ENCODE measurements around the gene NPHP4.

NPHP4 gene

DNA sequence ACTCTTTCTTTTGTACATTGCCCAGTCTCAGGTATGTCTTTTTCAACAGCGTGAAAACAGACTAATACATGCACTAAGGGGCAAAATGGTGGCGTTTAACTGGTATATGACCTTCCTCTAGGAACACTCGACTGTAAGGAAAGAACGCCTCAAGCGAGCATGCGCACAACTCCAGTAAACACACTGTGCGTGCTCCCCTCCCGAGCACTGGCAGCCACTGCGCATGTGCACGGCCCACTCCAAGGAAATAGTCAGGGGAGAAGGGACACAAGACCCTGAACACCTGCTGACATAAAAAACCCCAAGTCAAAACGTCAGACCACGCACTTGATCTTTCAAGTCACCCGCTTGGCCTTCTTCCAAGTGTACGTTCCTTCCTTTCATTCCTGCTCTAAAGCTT lies 173.5 kb downstream of the NPHP4 start:
- H3K9me3 ChIP-seq (ENCODE audit: control insufficient read depth in 1 of 2, low read length in 2 of 2): no peaks in the 10 kb centered on the region
- peaks cover 5% of the 10 kb centered on the region for H3K27me3 ChIP-seq (ENCODE audit: low read depth, low read length)
- H3K4me1 ChIP-seq (ENCODE audit: control insufficient read depth in 1 of 2, insufficient read depth in 2 of 2, low read length in 2 of 2): no peaks in the 10 kb centered on the region
- H3K27ac ChIP-seq (ENCODE audit: low read length): no peak overlapping the region
- H3K36me3 ChIP-seq (ENCODE audit: control insufficient read depth in 1 of 2, insufficient read depth in 2 of 2, low read length in 2 of 2): no peaks in the 10 kb centered on the region
- H3K4me3 ChIP-seq (ENCODE audit: low read depth in 1 of 2, low read length in 2 of 2): no peak overlapping the region

DNA sequence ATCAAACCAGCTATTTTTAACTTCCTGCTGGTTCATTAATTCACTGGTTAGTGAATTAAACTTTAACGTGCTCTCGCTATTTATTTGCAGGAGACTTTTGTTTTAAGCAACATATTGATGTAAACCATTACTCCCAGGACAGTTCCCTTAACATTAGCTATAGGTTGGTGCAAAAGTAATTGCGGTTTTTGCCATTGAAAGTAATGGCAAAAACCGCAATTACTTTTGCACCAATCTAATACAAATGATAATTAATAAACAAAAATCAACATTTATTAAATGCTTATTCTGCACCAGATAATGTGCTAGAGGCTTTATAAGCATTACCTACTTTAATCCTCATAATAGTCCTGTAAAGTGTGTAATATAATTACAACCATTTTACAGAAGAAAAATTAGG lies 176.5 kb downstream of the NPHP4 start:
- no peaks in the 10 kb centered on the region for H3K36me3 ChIP-seq (ENCODE audit: control insufficient read depth in 1 of 2, insufficient read depth in 2 of 2, low read length in 2 of 2)
- no peaks in the 10 kb centered on the region for H3K9me3 ChIP-seq (ENCODE audit: control insufficient read depth in 1 of 2, low read length in 2 of 2)
- no peak overlapping the region for H3K4me3 ChIP-seq (ENCODE audit: low read depth in 1 of 2, low read length in 2 of 2)
- peaks cover 5% of the 10 kb centered on the region for H3K27me3 ChIP-seq (ENCODE audit: low read depth, low read length)
- no peaks in the 10 kb centered on the region for H3K4me1 ChIP-seq (ENCODE audit: control insufficient read depth in 1 of 2, insufficient read depth in 2 of 2, low read length in 2 of 2)
- no peak overlapping the region for H3K27ac ChIP-seq (ENCODE audit: low read length)

DNA sequence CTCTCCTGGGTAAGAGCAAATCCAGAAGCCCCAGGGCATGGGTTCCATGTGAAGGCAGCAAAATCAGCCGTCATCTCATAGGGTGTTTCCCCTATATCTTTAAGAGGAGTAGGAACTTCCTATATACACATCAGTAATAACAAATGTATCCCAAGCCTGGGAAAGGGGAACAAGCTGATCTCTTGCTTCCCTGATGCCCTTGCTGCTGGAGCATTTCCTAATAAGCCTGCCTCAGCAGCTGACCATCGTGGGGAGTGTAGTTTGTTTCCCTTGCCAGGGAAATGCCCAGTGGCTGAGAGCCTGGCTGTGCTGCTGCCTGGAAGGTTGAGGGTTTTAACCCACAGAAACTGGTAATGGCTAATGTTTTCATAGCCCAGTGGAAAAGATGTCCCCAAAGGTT lies 177.0 kb downstream of the NPHP4 start:
- peaks cover 5% of the 10 kb centered on the region for H3K27me3 ChIP-seq (ENCODE audit: low read depth, low read length)
- no peak overlapping the region for H3K4me3 ChIP-seq (ENCODE audit: low read depth in 1 of 2, low read length in 2 of 2)
- H3K9me3 ChIP-seq (ENCODE audit: control insufficient read depth in 1 of 2, low read length in 2 of 2): no peaks in the 10 kb centered on the region
- no peak overlapping the region for H3K27ac ChIP-seq (ENCODE audit: low read length)
- H3K36me3 ChIP-seq (ENCODE audit: control insufficient read depth in 1 of 2, insufficient read depth in 2 of 2, low read length in 2 of 2): no peaks in the 10 kb centered on the region
- H3K4me1 ChIP-seq (ENCODE audit: control insufficient read depth in 1 of 2, insufficient read depth in 2 of 2, low read length in 2 of 2): no peaks in the 10 kb centered on the region

DNA sequence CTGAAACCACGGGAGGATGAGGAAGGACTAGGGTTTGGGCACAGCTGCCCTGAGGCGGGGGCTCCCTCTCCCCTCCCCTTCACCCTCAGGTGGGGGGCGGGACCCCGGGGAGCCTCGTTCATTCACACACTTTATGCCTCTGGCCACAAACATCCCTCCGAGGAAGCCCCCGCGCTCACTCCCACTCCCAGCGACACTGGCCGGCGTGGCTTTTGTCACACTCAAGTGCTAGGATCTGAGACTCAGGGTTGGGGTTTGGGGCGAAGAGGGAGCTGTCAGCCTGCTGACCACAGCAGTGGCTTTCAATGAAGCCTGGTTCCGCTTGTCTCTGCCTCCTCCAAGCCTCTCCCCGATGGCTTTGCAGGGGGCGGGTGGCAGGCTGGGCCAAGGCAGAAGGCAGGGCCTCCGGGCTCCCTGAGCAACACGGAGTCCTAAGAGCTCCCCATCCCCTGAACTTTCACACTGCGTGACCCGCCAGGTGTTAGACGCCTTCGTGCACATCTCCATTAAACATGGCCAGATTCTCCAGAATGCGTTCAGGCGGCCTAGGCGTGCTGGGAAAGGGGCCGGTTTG lies 178.1 kb downstream of the NPHP4 start:
- Histone ChIP-seq H3K4me1 (ENCODE audit: control insufficient read depth in 1 of 2, insufficient read depth in 2 of 2, low read length in 2 of 2) (no peaks in the 10 kb centered on the region), H3K9me3 (ENCODE audit: control insufficient read depth in 1 of 2, low read length in 2 of 2) (no peaks in the 10 kb centered on the region), H3K36me3 (ENCODE audit: control insufficient read depth in 1 of 2, insufficient read depth in 2 of 2, low read length in 2 of 2) (no peaks in the 10 kb centered on the region), H3K27ac (ENCODE audit: low read length) (no peak overlapping the region), H3K27me3 (ENCODE audit: low read depth, low read length) (no peaks in the 10 kb centered on the region), H3K4me3 (ENCODE audit: low read depth in 1 of 2, low read length in 2 of 2) (no peak overlapping the region)

DNA sequence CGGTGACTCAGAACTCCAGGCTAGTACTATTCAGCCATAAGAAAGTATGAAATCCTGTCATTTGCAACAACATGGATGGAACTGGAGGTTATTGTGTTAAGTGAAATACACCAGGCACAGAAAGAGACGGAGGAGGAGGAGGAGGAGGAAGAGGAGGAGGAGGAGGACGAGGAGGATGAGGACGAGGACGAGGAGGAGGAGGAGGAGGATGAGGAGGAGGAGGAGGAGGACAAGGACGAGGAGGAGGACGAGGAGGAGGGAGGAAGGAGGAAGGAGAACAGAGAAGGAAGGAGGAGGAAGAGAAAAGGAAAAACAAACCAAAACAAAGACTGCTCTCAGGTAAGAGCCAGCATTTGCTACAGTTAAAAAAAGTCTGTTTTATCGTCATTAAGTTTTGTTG lies 178.7 kb downstream of the NPHP4 start:
- Histone ChIP-seq H3K36me3 (ENCODE audit: control insufficient read depth in 1 of 2, insufficient read depth in 2 of 2, low read length in 2 of 2) (no peaks in the 10 kb centered on the region), H3K27me3 (ENCODE audit: low read depth, low read length) (no peaks in the 10 kb centered on the region), H3K4me1 (ENCODE audit: control insufficient read depth in 1 of 2, insufficient read depth in 2 of 2, low read length in 2 of 2) (no peaks in the 10 kb centered on the region), H3K4me3 (ENCODE audit: low read depth in 1 of 2, low read length in 2 of 2) (no peak overlapping the region), H3K27ac (ENCODE audit: low read length) (no peak overlapping the region), H3K9me3 (ENCODE audit: control insufficient read depth in 1 of 2, low read length in 2 of 2) (no peaks in the 10 kb centered on the region)

Data from muscle layer of duodenum (tissue), 2 donors.